Small intestine (tissue), 7 donors: ENCODE results near the gene PYM1. TPM values are rescaled to one million over a fixed set of nuclear protein-coding genes. Genes with fewer than 3 reads are reported as not detected.
"Not testable (repeated sequence)": the region's sequence is repeated elsewhere in the genome, so short reads cannot be mapped to it uniquely, and the experiment has no call there.

Source experiments
- DNase-seq, 2 donors: peaks; one replicate each; pipeline versions ENCODE4 v3.0.0 to v3.0.0-alpha.2; 2013
- FAIRE-seq: peaks from 2 replicates; lab custom pipeline; 2012; peaks lifted over from hg19 to GRCh38; lab: Jason Lieb, UNC
- H3K27ac ChIP-seq, 3 donors: one replicate each; pipeline ENCODE4 v1.5.1; 2013; ENCODE audit warnings: low read length in 2 of 3, mild to moderate bottlenecking in 2 of 3, control low read depth in 1 of 3, inconsistent platforms in 1 of 3, low read depth in 1 of 3, moderate library complexity in 1 of 3
- H3K27me3 ChIP-seq, 3 donors: one replicate each; pipeline ENCODE4 v1.6.1; 2013; ENCODE audit warnings: low read length in 3 of 3, inconsistent platforms in 1 of 3; ENCODE audit not compliant: control insufficient read depth in 3 of 3, insufficient read depth in 3 of 3
- H3K36me3 ChIP-seq, 3 donors: one replicate each; pipeline ENCODE4 v1.6.1; 2013; ENCODE audit warnings: low read length in 3 of 3, inconsistent platforms in 1 of 3, low read depth in 1 of 3, mild to moderate bottlenecking in 1 of 3, moderate library complexity in 1 of 3; ENCODE audit not compliant: control insufficient read depth in 3 of 3, insufficient read depth in 2 of 3
- H3K4me1 ChIP-seq, 3 donors: one replicate each; pipeline ENCODE4 v1.6.1; 2013; ENCODE audit warnings: low read length in 2 of 3, inconsistent platforms in 1 of 3, low read depth in 1 of 3, mild to moderate bottlenecking in 1 of 3, moderate library complexity in 1 of 3; ENCODE audit not compliant: control insufficient read depth in 3 of 3, insufficient read depth in 2 of 3
- H3K4me3 ChIP-seq, 3 donors: one replicate each; pipeline ENCODE4 v1.5.1; 2013; ENCODE audit warnings: low read length in 3 of 3, control low read depth in 1 of 3, inconsistent platforms in 1 of 3, low read depth in 1 of 3, mild to moderate bottlenecking in 1 of 3, moderate library complexity in 1 of 3
- H3K9me3 ChIP-seq, 2 donors: one replicate each; pipeline ENCODE4 v1.6.1; 2013; ENCODE audit warnings: low read depth in 1 of 2, low read length in 1 of 2; ENCODE audit not compliant: control insufficient read depth in 2 of 2, insufficient read depth in 1 of 2
- WGBS, 3 donors: extraction: QIAGEN DNeasy Blood & Tissue Kit; methylation state at CpG; one replicate each; pipeline ENCODE4 v1.1.7; 2013; 5-methylcytosine and 5-hydroxymethylcytosine counted together
- polyA plus RNA-seq, 4 donors: library from polyadenylated mRNA; stranded (reverse) in 3 of 4; unstranded in 1 of 4; fragments of 200-250 nt in 3 of 4; fragments of 120-200 nt in 1 of 4; gene quantifications; one replicate each; pipeline versions ENCODE4 v1.2.1 to v1.2.3, GENCODE V29; 2013
- donor health status: healthy with polysubstance abuse.
- donor health status: control.
- donor health status: control.
- donor health status: Bipolar disorder and iron deficiency.
- donor health status: healthy.

The PYM1 gene
- polyA plus RNA-seq, 4 donors, result 35.5 to 85.7 (median 61.4) TPM

GRCh38 chr12:55930771-55931316, 3.1 kb upstream of the PYM1 start, which contains the start of gene DGKA:
Gene DGKA (plus strand): TSS chr12:55931162. CDS start chr12:55936504, 5,342 bp downstream.
- Histone ChIP-seq H3K27ac (peak within 1 kb of the TSS; percentile 86 to 98 (median 94)), H3K36me3 (peaks cover 0 to 2% (median 0%) of the 10 kb centered on the region in 3 donors), H3K4me3 (peak within 1 kb of the TSS; percentile 60 to 91 (median 90)), H3K9me3 (no peaks in the 10 kb centered on the region), H3K27me3 (peaks cover 0 to 11% (median 0%) of the 10 kb centered on the region in 3 donors), H3K4me1 (peaks cover 7 to 56% (median 17%) of the 10 kb centered on the region in 3 donors)
- 27 to 37% (median 31%) methylated on average over 2 to 3 of the region's 3 CpGs for WGBS, 3 donors
- no peak for FAIRE-seq
- peak; percentile 78 to 82 for DNase-seq

GRCh38 chr12:55929306-55929791, 1.7 kb upstream of the PYM1 start:
- Histone ChIP-seq H3K27ac (peak overlapping the region; percentile 83 to 99 (median 86)), H3K27me3 (no peaks in the 10 kb centered on the region), H3K36me3 (peaks cover 0 to 1% (median 0%) of the 10 kb centered on the region in 3 donors), H3K4me1 (peaks cover 4 to 61% (median 17%) of the 10 kb centered on the region in 3 donors), H3K9me3 (no peaks in the 10 kb centered on the region), H3K4me3 (no peak overlapping the region)
- DNase-seq (peak in 1 of 2 donors; percentile 70), FAIRE-seq (no peak)
- 16 to 31% (median 23%) methylated on average over 8 of the region's 8 CpGs for WGBS, 3 donors

- Histone ChIP-seq H3K9me3 (no peaks in the 10 kb centered on the region), H3K4me1 (peaks cover 4 to 41% (median 6%) of the 10 kb centered on the region in 3 donors), H3K27me3 (no peaks in the 10 kb centered on the region), H3K27ac (peak overlapping the region; percentile 94 to 99 (median 96)), H3K4me3 (peak overlapping the region; percentile 88 to 91 (median 89)), H3K36me3 (peaks cover 0 to 3% (median 1%) of the 10 kb centered on the region in 3 donors)
- WGBS, 3 donors, result 0 to 1% (median 0%) methylated on average over 40 to 42 of the region's 42 CpGs
- peak; percentile 92 to 97 for DNase-seq
- FAIRE-seq, result no peak
Observed at GRCh38 chr12:55926738-55927587, 731 bp downstream of the PYM1 start.

DNA sequence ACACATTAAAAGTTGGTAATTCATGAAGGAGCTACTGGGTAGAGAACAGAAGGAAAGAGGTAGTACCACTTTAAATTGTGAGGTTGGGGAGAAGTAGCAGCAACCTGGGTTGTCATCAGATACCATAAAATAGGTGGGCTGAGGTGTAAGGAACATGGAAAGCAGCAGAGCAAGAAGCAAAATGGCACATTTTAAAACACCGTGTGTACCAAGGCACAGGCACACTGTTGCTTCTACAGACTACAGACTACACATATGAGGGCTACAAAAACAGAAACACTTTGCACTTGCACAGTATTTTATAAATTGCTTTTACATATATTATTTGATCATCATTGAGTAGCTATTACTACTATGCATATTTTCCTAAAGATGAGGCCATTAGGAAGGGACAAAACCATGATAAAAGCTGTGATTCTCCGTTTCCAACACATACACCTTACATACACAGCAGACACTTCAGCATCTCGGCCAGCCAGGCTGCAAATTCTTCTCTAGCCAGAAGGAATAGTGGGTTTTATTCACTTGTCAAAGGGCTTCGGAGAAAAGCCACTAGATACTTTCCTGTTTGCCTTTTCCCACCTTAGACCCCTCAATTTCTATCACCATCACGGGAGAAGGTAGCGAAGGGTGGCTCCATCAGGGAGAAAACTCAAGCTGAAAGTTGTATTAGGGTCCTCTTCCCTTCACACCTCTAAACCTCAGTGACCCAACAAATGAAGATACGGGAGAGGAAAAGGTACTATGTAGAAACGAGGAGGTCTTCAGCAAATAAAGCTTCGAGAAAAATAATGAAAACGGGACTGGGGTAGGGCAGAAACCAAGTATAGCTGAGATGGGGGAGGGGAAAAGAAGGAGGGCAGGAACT, 1.6 kb downstream of the PYM1 start:
- peak overlapping the region; percentile 88 to 91 (median 89) for H3K4me3 ChIP-seq
- peak overlapping the region; percentile 94 to 99 (median 96) for H3K27ac ChIP-seq
- H3K9me3 ChIP-seq, result no peaks in the 10 kb centered on the region
- H3K4me1 ChIP-seq, result peaks cover 4 to 35% (median 6%) of the 10 kb centered on the region in 3 donors
- 7 to 11% (median 7%) methylated on average over 10 of the region's 10 CpGs for WGBS, 3 donors
- DNase-seq (no peak), FAIRE-seq (no peak)
- H3K27me3 ChIP-seq, result no peaks in the 10 kb centered on the region
- peaks cover 0 to 5% (median 1%) of the 10 kb centered on the region in 3 donors for H3K36me3 ChIP-seq

GRCh38 chr12:55925371-55925770, 2.3 kb downstream of the PYM1 start:
- Histone ChIP-seq H3K36me3 (peaks cover 0 to 5% (median 1%) of the 10 kb centered on the region in 3 donors), H3K27me3 (no peaks in the 10 kb centered on the region), H3K9me3 (no peaks in the 10 kb centered on the region), H3K4me3 (no peak overlapping the region), H3K4me1 (peaks cover 3 to 28% (median 4%) of the 10 kb centered on the region in 3 donors), H3K27ac (no peak overlapping the region)
- no peak for FAIRE-seq
- WGBS, 3 donors, result 84 to 88% (median 86%) methylated on average over 4 of the region's 4 CpGs
- no peak for DNase-seq

DNA sequence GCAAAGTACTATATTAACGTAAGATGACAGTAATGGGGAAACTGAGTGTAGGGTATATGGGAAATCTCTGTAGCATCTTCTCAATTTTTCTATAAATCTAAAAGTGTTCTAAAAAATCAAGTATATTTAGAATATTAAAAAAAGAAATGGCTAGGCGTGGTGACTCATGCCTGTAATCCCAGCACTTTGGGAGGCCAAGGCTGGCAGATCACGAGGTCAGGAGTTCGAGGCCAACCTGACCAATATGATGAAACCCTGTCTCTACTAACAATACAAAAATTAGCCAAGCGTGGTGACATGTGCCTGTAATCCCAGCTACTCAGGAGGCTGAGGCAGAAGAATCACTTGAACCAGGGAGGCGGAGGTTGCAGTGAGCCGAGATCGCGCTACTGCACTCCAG, 4.0 kb downstream of the PYM1 start:
- 95 to 98% (median 97%) methylated on average over 9 of the region's 9 CpGs for WGBS, 3 donors
- not testable (repeated sequence) for H3K9me3 ChIP-seq, H3K4me3 ChIP-seq, DNase-seq, H3K27ac ChIP-seq, FAIRE-seq, H3K27me3 ChIP-seq
- peaks cover 0 to 14% (median 1%) of the 10 kb centered on the region in 3 donors for H3K36me3 ChIP-seq
- H3K4me1 ChIP-seq, result peaks cover 0 to 15% (median 3%) of the 10 kb centered on the region in 3 donors

DNA sequence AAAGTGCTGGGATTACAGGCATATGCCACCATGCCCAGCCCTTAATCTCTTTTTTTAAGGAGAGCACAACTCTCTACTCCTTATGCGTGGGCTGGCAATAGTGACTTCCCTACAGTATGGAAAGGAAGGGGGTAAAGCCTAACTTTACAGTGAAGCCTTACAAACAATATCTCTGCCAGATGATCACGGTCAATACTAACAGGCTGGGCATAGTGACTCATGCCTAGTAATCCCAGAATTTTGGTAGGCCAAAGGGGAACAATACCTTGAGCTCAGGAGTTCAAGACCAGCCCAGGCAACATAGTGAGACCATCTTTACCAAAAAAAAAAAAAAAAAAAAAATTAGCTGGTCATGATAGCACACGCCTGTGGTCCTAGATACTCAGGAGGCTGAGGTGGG, 5.6 kb downstream of the PYM1 start:
- no peak for FAIRE-seq
- WGBS, 3 donors, result 89 to 94% (median 91%) methylated on average over 3 of the region's 3 CpGs
- Histone ChIP-seq H3K4me1 (peaks cover 0 to 8% (median 3%) of the 10 kb centered on the region in 3 donors), H3K27ac (no peak overlapping the region), H3K9me3 (no peaks in the 10 kb centered on the region), H3K27me3 (no peaks in the 10 kb centered on the region), H3K4me3 (no peak overlapping the region), H3K36me3 (peaks cover 0 to 17% (median 1%) of the 10 kb centered on the region in 3 donors)
- DNase-seq, result no peak
